Activated B cell treated with CpG ODN at 0.5 μM for 24 hours (primary cell): ENCODE data around the gene LRBA. TPM values are rescaled to one million over a fixed set of nuclear protein-coding genes. Genes with fewer than 3 reads are reported as not detected.

Experiments used
- ATAC-seq: fragments of 200-7000 bp; cut with Tn5 transposase; one replicate; pipeline ENCODE4 v1.10.0; 2021; ENCODE audit warnings: low read depth, mild to moderate bottlenecking, moderate library complexity
- CTCF ChIA-PET: fragments of 350-600 bp; sonication (Branson Sonifier 250); formaldehyde crosslinking; loops from one replicate; lab custom pipeline; 2021; ENCODE audit warnings: antibody characterized with exemption; lab: Charles Lee
- POLR2A ChIA-PET: fragments of 350-600 bp; sonication (Branson Sonifier 250); formaldehyde crosslinking; loops from one replicate; lab custom pipeline; 2021; ENCODE audit warnings: antibody characterized with exemption; lab: Charles Lee
- DNase-seq: peaks from one replicate; pipeline ENCODE4 v3.0.0; 2022
- H3K27ac Mint-ChIP-seq: one replicate; pipeline ENCODE4 v1.8.0; 2020; ENCODE audit warnings: mixed read lengths
- H3K27me3 Mint-ChIP-seq: one replicate; pipeline ENCODE4 v1.8.0; 2021; ENCODE audit warnings: mixed read lengths
- H3K36me3 Mint-ChIP-seq: one replicate; pipeline ENCODE4 v1.8.0; 2021; ENCODE audit warnings: low read depth, mixed read lengths
- H3K4me1 Mint-ChIP-seq: one replicate; pipeline ENCODE4 v1.8.0; 2021; ENCODE audit warnings: mixed read lengths
- H3K4me3 Mint-ChIP-seq: one replicate; pipeline ENCODE4 v1.8.0; 2020; ENCODE audit warnings: mild to moderate bottlenecking, mixed read lengths
- H3K9me3 Mint-ChIP-seq: one replicate; pipeline ENCODE4 v1.8.0; 2020; ENCODE audit warnings: mixed read lengths
- intact Hi-C: fragments of 100-400 bp; cut with micrococcal nuclease; formaldehyde crosslinking; loops from one replicate; pipeline ENCODE4 v1.15.1; 2024
- total RNA-seq: library from RNA; stranded (reverse); gene quantifications from 2 replicates; pipeline ENCODE4 v1.2.3, GENCODE V29; 2022
- TF ChIP-seq, protein P1 (sequence below): fragments of 200-600 bp; IDR thresholded peaks from one replicate; pipeline ENCODE4 v1.8.0; 2022; ENCODE audit warnings: antibody characterized with exemption, mild to moderate bottlenecking

Gene LRBA
- total RNA-seq, 1 donor from 2014 or later = 66.5 TPM

GRCh38 chr4:150256841-150257730 lies 758.0 kb downstream of the LRBA start:
- TF ChIP-seq, protein P1, sequence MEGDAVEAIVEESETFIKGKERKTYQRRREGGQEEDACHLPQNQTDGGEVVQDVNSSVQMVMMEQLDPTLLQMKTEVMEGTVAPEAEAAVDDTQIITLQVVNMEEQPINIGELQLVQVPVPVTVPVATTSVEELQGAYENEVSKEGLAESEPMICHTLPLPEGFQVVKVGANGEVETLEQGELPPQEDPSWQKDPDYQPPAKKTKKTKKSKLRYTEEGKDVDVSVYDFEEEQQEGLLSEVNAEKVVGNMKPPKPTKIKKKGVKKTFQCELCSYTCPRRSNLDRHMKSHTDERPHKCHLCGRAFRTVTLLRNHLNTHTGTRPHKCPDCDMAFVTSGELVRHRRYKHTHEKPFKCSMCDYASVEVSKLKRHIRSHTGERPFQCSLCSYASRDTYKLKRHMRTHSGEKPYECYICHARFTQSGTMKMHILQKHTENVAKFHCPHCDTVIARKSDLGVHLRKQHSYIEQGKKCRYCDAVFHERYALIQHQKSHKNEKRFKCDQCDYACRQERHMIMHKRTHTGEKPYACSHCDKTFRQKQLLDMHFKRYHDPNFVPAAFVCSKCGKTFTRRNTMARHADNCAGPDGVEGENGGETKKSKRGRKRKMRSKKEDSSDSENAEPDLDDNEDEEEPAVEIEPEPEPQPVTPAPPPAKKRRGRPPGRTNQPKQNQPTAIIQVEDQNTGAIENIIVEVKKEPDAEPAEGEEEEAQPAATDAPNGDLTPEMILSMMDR = no peak
- DNase-seq (no peak), ATAC-seq (no peak)
- Mint-ChIP-seq H3K27me3 (no peaks in the 10 kb centered on the region), H3K4me3 (no peak overlapping the region), H3K36me3 (peaks cover 19% of the 10 kb centered on the region), H3K9me3 (no peaks in the 10 kb centered on the region), H3K27ac (no peak overlapping the region), H3K4me1 (no peaks in the 10 kb centered on the region)
- CTCF ChIA-PET = no interaction called here
- POLR2A ChIA-PET = no interaction called here
- intact Hi-C loops = no loop called here

- no peaks in the 10 kb centered on the region for H3K4me1 Mint-ChIP-seq
- POLR2A ChIA-PET = no interaction called here
- no peaks in the 10 kb centered on the region for H3K27me3 Mint-ChIP-seq
- peaks cover 13% of the 10 kb centered on the region for H3K36me3 Mint-ChIP-seq
- CTCF ChIA-PET = no interaction called here
- no peak overlapping the region for H3K4me3 Mint-ChIP-seq
- DNase-seq = no peak
- H3K9me3 Mint-ChIP-seq = no peaks in the 10 kb centered on the region
- TF ChIP-seq, protein P1 = no peak
- intact Hi-C loops = no loop called here
- no peak overlapping the region for H3K27ac Mint-ChIP-seq
- no peak for ATAC-seq
Observed at GRCh38 chr4:150256225-150256620, 758.9 kb downstream of the LRBA start.

DNA sequence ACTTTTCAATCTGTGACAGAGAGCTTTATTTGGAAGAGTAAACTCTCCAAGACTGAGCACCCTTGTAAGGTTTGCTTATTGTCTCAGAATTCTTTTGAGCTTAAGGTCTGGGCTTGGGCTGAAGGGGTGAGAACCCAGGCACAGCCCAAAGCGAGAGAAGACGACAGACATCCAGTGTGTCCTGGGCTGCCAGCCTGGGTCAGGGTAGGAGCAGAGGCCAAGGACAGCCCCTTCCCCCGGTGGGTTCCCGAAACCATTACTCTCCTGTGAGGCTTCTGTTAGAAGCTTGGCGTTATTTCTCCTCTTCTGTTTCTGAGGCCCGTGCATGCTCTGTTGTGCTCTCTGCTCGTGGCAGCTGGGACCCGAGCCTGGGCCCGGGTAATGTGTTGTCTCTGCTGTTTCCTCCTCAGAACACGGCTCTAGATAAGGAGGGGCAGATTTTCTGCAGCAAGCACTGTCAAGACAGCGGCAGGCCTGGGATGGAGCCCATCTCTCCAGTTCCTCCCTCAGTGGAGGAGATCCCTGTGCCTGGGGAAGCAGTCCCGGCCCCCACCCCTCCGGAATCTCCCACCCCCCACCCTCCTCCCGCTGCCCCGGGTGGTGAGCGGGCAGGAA lies 759.4 kb downstream of the LRBA start:
- H3K9me3 Mint-ChIP-seq = no peaks in the 10 kb centered on the region
- no peak overlapping the region for H3K4me3 Mint-ChIP-seq
- ATAC-seq (no peak), DNase-seq (no peak)
- CTCF ChIA-PET = no interaction called here
- intact Hi-C loops = no loop called here
- TF ChIP-seq, protein P1 = no peak
- peaks cover 11% of the 10 kb centered on the region for H3K36me3 Mint-ChIP-seq
- POLR2A ChIA-PET = no interaction called here
- no peaks in the 10 kb centered on the region for H3K4me1 Mint-ChIP-seq
- no peak overlapping the region for H3K27ac Mint-ChIP-seq
- H3K27me3 Mint-ChIP-seq = no peaks in the 10 kb centered on the region

- no peaks in the 10 kb centered on the region for H3K27me3 Mint-ChIP-seq
- intact Hi-C loops = no loop called here
- ChIA-PET POLR2A (no interaction called here), CTCF (no interaction called here)
- peaks cover 2% of the 10 kb centered on the region for H3K36me3 Mint-ChIP-seq
- no peak overlapping the region for H3K27ac Mint-ChIP-seq
- ATAC-seq (no peak), DNase-seq (no peak)
- TF ChIP-seq, protein P1 = no peak
- H3K9me3 Mint-ChIP-seq = no peaks in the 10 kb centered on the region
- no peak overlapping the region for H3K4me3 Mint-ChIP-seq
- H3K4me1 Mint-ChIP-seq = no peaks in the 10 kb centered on the region
Observed at GRCh38 chr4:150253965-150254630, 761.0 kb downstream of the LRBA start.

GRCh38 chr4:150253416-150253815 lies 761.7 kb downstream of the LRBA start:
- Mint-ChIP-seq H3K27me3 (no peaks in the 10 kb centered on the region), H3K4me1 (no peaks in the 10 kb centered on the region), H3K9me3 (no peaks in the 10 kb centered on the region), H3K27ac (no peak overlapping the region), H3K4me3 (no peak overlapping the region), H3K36me3 (no peaks in the 10 kb centered on the region)
- POLR2A ChIA-PET = no interaction called here
- ATAC-seq (no peak), DNase-seq (no peak)
- intact Hi-C loops = no loop called here
- TF ChIP-seq, protein P1 = no peak
- CTCF ChIA-PET = no interaction called here
